ENCODE measurements around the gene SULT1C4.

Gene SULT1C4

DNA sequence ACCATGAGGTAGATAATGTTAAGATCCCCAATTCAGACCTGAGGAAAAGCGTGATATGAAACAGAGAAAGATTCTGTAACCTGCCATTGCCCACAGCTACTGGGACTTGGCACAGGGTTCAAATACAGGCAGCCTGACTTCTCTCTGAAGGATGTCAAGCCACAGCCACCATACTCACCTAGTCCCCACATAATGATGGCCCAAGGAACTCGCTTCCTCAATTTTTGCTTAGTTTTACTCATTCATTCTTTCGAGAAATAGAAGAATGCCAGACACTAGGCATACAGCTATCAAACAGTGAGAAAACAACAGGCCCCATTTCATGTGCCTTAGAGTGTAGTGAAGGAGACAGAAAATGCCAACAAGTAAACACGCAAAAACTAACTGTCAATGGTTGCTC is 980 bp upstream of the SULT1C4 start:
- no peak for DNase-seq

DNA sequence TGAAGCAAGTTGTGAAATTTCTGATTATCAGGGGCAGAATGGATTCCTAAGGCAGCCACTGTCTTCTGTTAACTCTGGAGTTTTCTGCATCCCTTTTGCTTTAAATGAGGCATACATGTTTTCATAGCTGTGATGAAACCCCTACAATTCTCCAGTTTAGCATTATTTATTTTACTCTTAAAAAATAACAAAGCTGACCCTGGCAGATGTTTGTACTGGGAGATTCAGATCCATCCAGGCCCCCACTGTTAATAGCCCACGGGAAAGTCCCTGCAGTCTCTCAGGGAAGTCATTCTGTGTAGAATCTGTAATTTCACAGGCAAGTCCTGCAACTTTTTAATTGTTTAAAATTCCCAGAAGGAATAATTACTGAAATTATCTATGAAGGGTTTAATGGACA is 353 bp upstream of the SULT1C4 start:
- no peak for DNase-seq

DNA sequence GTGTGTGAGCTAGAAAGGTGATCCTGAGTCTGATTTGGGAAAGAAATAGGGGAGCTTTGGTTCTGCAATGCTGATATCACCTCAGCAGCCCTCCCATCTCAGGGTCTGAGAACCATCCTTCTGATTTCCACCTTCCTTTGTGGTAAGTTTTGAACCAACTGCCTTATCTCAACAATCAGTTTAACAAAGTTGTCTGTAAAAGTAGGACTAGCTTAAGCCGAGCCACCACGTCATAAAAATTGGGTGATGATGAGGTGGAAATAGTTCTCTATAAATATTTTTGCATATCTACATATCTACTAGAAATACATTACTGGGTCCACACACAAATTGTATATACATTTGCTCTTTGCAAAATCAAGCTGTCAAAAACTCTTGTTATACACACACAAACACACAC is 1.1 kb downstream of the SULT1C4 start:
- no peak for DNase-seq

DNA sequence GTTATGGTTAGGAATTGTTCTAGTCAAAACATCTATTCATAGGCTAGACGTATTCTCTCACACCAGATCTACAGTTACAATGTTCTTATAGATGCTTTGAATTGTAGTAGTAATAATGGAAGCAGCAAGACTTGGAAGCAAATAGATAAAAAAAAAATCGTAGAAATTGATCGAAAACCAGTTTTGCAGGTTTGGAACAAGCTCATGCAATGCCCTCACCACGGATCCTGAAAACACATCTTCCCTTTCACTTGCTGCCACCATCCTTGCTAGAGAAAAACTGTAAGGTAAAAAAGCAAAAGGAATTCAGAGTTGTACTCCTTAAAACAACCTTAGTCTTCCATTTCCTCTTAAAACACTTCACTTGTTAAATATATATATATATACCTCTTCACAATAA is 4.4 kb downstream of the SULT1C4 start:
- no peak for DNase-seq

DNA sequence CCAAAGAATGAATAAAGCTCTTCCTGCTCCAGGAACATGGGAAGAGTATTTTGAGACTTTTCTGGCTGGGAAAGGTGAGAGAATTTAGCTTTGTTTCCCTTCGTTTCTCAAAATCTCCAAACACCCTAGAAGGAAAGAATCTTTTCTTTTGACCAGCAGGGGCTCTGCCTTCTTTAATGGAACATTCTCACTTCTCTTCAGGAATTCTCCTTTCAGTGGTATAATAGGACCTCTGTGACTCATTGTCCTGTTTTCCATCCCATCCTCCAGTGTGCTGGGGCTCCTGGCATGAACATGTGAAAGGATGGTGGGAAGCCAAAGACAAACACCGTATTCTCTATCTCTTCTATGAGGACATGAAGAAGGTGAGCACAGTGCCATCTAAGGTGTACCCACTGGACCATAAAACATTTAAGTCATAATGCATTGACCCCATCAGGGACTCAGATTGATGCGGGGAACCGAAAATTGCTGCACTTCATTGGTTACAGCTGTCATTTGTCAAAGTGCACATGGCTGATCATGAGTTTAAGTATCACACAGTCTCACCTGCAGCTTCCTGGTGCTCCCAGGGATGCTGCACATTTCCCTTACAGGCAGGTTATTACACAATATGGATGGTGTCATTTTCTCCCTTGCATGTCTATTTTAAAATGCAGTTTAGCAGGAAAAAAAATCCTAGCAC is 5.5 kb downstream of the SULT1C4 start:
- no peak for DNase-seq

DNA sequence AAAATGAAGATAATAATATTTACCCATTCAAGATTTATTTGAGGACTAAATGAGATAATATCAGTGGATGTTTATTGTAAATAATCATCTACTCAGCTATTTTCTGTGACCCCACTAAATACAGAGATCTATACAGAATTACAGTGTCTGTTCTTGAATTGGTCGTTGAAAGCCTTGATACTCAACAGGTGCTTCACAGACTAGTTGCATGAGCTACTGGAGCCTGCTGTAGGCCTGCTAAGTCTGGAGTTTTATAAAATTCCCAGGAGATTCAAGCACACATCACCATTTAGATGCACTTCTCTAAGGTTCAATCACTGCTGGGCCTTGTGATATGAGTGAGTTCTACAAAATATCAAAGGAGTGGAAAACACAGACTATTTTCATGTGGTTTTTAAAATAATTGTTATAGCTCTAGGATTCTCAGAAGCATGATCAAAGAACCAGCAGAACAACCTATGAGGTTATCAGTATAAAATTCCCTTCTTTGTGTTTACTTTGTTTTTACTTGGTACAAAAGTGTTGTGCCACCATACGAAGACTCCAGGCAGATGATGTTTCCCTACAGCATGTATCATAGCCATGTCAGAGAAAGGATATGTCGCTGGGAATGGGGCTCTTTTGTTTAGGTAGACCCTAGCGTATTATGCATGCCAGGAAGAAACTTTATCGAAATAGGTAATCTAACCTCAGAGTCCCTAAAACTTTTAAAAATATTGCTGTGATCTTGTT is 7.1 kb downstream of the SULT1C4 start:
- DNase-seq = no peak

DNA sequence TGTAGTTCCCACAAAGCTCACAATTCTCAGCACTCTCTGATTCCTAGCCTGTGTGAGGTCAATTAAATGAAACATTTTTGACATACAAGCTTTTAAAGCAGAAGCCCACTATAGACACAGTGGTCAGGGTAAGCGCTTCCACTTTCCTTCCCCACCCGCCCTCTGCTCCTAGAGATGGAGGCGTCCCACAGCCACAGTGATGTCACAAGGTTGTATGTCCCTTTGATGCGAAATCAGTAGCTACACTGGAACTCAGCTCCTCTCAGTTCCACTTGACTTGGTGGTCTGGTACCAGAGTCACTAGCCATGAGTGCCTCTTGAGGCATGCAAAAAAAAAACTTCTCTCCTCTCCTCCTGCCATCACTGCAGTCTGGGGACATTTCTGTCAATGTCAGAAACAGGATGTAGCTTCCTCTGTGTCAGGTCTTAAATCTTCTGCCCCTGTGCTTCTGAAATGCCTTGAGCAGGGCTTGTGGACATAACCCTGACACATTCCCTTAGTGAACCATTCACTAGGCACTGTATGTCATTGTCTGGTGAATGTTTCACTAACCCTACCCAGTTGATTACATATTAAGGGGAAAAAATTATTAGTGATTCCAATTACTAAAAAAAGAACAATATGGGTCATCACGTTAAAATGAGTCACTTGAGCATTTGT is 7.8 kb downstream of the SULT1C4 start:
- DNase-seq = no peak

DNA sequence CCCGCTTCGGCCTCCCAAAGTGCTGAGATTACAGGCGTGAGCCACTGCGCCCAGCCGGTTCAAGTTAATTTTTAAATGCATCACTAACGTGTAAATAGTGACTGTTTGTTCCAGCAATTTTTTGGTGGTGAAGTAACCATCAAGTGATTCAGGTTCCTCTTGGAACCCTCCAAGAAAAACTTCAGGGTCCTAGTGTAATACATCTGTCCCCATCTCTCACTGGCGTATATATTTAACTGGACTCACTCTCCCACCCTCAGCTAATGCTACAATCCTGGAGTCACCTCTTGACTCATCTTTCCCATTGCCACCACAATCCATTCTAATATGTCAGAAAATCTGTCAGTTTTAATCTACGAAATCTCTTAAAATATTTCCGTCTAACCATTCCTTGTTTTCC is 10.3 kb downstream of the SULT1C4 start:
- no peak for DNase-seq

DNA sequence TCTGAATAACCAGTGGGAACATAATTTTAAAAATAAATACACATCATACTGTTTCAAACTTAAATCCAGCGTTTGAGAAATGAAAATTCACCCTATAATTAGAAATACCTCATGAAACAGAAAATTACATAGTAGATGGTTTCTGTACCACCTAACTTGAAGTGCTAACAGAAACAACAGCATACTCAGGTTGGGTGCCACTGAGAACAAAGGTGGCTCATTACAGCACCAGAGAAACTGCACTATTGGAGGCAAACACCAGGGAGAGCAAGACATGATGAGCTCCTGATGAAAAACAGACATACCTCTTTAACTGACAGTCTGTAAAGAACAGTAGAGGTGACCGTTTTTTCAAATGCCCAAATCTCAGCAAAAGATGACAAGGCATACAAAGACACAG is 12.6 kb downstream of the SULT1C4 start:
- DNase-seq = no peak

DNA sequence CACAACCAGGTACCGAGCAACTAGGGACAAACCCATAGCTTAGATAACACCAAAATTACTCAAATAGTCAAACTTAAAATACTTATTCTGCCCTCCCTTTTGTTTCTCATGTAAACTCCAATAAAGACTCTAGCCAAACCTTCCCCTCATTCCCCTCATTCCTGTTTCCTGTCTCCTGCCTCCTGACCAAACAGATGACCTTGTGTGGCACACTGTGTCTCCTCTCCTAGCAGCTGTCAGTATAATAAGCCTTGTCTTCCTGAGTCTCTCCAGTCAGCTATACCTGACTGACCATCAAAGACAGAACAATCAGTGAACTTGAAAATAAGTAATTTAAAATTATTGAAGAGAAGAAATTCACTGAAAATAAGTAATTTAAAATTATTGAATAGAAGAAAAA is 14.3 kb downstream of the SULT1C4 start:
- DNase-seq = no peak

DNA sequence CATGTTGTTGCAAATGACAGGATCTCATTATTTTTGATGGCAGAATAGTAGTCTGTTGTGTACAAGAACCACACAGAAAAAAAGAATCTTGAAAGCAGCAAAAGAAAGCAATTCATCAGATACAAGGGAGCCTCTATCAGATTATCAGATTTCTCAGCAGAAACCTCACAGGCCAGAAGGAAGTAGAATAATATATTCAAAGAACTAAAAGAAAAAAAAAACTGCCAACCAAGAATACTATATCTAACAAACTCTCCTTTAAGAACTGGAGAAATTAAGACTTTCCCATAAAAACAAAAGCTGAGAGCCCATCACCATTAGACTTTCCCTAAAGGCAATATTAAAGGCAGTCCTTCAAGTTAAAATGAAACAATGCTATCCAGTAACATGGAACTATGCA is 15.4 kb downstream of the SULT1C4 start:
- DNase-seq = no peak

DNA sequence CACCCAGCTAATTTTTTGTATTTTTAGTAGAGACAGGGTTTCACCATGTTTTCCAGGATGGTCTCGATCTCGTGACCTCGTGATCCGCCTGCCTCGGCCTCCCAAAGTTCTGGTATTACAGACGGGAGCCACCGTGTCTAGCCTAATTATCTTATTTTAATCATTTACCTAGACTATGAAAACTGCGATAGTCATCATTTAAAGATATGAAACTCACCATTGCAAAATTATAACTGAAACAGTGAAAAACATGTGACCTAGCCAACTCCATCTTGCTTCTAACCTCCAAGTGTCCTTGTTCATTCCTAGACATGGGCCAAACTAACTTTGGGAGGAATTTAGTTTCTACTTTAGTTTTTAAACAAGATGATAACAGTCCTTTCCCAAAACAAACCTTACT is 17.4 kb downstream of the SULT1C4 start:
- no peak for DNase-seq

DNA sequence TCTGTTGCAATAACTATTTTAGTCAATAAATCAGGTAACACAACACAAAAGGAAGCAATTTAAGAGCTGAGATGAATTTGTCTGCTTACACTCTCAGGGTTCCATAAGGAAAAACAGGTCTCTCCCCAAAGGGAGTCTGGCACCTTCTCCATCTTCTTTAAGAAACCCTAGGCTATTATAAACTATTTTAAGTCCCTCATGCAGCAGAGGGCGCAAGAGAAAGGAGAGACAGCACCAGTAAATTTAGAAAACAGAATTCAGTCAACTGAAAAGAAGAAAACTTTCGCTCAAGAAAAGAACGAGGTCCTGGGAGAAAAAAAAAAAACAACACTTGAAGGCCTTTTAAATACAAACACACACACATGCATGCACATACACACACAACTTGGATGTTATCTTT is 19.1 kb downstream of the SULT1C4 start:
- DNase-seq = no peak

DNA sequence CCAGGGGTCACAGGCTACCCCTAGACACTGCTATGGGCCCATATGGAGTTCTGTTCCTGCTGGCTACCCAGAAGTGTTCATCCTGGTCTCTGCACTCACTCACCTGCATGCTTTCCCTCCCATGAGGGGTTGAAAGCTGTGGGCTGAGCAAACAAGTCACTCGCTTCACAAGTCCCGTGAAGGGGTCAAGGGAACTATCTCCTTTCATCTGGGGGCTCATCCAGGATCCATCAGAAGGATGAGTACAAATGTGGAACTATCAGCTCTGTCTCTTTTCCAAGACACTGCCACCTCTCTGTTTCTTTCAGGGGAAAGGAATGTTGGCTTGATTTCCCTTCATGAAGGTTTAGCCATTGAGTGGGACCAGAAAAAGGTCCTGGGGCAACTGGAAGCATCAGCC is 21.7 kb downstream of the SULT1C4 start:
- DNase-seq = no peak

DNA sequence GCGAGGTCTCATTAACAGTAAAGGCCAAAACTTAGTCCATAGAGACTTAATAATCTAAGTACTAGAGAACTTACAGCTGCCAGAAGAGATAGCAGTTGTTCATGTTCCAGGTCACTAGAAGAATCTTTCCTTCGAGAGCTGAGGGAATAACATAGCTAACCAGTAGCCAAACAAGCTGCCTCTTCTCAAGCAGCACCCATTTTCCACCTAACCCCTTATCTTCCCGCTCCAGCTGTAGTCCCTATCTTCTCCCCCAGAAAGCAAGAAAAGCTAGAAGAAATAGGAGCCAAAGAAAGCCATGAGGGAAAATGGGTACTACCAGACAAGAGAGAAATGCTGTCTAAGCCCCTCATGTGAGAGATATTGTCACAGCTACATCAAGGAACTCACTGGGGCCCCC is 24.0 kb downstream of the SULT1C4 start:
- no peak for DNase-seq

DNA sequence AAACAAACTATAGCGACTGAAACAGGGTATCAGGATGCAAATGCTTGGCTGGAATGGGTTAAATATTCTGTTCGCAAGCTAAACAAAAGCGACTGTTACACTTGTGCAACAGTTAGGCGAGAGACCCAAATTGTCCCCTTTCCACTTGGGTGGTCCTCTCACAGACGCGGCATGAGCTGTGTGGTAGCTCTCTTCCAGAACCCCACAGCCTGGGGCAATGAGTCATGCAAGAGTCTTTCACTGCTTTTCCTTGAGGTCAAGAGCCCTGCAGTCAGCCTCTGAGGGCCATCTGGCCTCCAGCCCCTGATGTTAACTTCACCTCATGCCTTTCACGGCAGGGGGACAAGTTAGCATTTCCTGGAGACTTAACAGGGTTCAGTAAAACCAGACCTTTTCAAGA is 25.7 kb downstream of the SULT1C4 start:
- no peak for DNase-seq

DNA sequence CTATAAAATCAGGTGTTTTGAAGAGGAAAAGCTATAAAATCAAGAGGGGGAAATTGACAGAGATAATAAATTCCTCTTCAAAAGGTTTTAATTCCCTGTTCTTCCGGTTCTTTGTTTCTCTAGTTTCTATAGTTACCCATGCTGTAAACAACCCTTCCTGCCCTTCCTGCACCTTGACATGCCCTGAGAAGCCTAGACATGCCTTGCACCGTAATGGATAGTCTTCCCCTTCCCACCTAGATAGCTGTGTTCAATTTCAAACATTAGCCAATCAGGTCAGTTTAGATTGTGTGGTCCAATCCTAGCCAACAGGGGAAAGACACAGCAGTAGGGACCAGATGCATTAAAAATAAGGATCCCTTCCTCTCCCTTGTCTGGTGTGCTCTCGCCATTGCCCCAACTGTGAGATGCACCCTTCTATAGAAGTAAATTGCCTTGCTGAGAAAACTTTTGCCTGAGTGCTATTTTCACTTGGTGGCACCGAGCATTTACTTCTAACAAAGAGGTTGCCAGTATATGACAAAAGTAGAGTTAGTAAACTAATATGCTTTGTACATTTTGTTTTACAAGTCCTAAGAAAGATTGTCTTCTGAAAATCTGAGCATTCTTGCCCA is 27.1 kb downstream of the SULT1C4 start:
- no peak for DNase-seq

DNA sequence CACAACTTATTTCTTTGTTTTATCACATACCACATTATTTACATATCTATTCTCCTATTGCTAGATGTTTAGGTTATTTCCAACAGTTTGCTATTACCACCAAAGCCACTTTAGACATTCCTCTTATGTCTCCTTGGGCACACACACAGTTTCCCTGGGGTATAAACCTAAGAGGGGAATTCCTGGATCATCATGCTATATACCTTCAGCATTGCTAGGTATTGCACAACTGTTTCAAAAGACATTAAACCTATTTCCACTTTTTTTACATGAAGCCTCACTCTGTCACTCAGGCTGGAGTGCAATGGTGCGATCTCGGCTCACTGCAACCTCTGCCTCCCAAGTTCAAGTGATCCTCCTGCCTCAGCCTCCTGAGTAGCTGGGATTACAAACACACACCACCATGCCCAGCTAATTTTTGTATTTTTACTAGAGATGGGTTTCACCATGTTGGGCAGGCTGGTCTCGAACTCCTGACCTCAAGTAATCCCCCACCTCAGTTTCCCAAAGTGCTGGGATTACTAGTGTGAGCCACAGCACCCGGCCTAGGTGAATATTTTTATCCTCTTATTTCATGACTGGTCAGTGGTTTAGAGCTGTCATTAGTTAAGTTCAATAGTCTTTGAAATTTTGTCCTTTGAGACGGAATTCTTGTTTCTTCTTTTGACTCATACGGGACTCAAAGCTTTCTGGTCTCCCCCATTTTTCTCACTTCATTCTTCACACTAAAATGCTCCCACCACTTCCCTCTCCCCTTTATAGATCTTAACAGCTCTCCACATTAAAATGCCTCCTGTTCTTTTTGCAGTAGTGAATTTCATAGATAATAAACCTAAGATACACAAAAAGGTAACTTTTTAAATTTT is 30.3 kb downstream of the SULT1C4 start:
- no peak for DNase-seq

DNA sequence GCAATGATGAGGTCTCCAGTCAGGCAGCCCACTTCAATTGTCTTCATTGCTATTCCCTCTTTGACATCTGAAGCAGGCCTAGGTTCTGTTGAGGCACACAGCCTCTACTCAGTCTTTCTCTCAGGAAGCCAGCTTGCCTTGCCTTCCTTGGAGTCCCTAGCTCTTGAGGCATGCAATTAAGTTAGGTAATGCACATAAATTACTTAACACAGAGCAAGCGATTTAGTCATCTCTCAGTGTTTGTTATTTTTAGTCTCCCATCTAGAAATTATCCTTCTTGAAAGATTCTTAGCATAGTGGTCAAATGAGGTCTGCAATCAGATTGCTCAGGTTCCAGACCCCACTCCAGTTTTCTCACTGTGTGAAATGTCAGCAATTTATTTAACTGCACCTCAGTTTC is 32.0 kb downstream of the SULT1C4 start:
- no peak for DNase-seq

DNA sequence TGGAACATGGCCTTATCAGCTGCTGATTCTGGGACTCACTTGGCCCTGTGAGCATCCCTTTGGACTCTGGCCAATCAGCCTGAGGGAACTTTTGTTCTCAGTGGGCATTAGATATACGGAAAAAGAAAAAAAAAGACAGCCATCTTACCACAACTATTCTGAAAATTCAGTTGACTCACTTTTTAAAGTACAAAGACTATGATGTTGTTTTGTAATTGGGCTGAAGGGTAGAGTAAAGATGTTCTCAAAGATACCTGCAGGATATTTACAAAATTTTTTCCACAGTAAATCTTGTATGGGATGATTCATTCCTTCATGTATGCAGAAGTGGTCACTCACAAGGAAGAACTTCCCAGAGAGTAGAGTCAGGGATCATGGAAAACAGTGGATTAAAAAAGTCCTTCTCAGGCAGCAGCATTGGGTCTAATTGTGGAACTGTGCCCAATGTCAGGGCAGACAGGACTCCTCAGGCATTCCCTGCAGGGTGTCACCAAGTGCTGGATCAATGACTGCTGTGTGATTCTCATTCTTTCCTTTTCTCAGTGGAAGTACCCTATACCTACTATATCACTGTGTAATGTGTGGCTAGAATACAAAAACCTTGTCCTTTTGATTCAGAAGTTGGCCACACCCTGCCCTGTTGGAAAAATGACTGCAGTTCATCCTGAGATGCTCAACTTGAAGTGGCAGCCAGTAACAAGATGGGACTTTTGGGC is 35.4 kb downstream of the SULT1C4 start:
- no peak for DNase-seq

DNA sequence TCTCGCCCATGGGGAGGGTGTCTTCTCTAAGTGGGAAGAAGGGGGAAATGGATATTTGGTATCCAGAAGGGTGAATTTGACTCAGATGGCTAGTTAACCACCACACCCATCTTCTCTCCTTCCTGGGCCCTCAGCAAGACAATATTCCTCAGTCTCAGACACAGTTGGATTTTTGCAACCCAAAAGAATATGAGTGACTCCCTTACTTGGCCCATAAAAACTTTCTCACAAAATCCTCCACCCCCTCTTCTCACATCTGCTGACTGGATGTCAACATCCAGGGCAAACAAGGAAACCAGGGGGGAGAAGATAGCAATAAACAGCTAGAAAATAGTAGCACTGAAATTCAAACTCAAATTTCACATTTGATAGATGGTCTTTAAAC is 35.9 kb downstream of the SULT1C4 start:
- DNase-seq = no peak

DNA sequence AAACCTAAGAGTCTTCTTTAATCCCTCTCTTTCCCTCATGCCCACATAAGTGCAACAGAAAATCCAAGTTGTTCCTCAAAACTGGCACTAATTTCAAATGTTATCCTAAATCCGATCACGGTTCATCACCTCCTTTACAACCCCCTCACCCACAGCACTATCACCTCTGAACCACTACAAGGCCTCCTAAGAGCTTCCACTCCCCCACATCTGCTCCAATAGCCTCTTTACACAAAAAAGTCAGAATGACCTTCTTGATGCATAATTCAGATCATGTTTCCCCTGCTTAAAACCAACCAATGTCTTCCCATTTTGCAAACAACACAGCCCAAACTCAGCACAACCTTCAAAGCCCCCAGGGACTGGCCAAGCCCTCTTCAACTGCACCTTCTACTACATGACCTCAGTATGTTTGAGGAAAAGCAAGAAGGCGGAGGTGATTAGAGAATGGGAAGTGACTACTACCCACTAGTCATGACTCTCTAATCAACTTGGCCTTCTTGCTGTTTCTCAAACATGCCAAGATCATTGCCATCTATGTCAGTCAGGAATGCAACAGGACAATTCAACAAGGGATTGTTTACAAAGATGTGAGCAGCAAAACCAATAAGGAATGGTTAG is 36.6 kb downstream of the SULT1C4 start:
- no peak for DNase-seq

All from NCI-H1092 treated with DMSO at 0.1 percent for 48 hours (cell line).